Muscle layer of duodenum (tissue), 2 donors: ENCODE data around the gene MRTFB.

ENCODE experiments used
- H3K27ac ChIP-seq: one replicate; pipeline ENCODE4 v1.7.0; 2013; ENCODE audit warnings: mild to moderate bottlenecking, low read length
- H3K27me3 ChIP-seq: one replicate; pipeline ENCODE4 v1.7.0; 2013; ENCODE audit warnings: low read depth, mild to moderate bottlenecking, control low read depth, low read length
- H3K36me3 ChIP-seq, 2 donors: one replicate each; pipeline ENCODE4 v1.7.0; 2013; ENCODE audit warnings: low read length in 2 of 2, control low read depth in 1 of 2, mild to moderate bottlenecking in 1 of 2; ENCODE audit not compliant: insufficient read depth in 2 of 2, control insufficient read depth in 1 of 2
- H3K4me1 ChIP-seq, 2 donors: one replicate each; pipeline ENCODE4 v1.7.0; 2013; ENCODE audit warnings: low read length in 2 of 2, mild to moderate bottlenecking in 2 of 2, control low read depth in 1 of 2, moderate library complexity in 1 of 2; ENCODE audit not compliant: insufficient read depth in 2 of 2, control insufficient read depth in 1 of 2
- H3K4me3 ChIP-seq, 2 donors: one replicate each; pipeline ENCODE4 v1.7.0; 2013; ENCODE audit warnings: low read length in 2 of 2, low read depth in 1 of 2, mild to moderate bottlenecking in 1 of 2
- H3K9me3 ChIP-seq, 2 donors: one replicate each; pipeline ENCODE4 v1.7.0; 2013; ENCODE audit warnings: low read length in 2 of 2, control low read depth in 1 of 2, mild to moderate bottlenecking in 1 of 2; ENCODE audit not compliant: control insufficient read depth in 1 of 2
- donor health status: healthy.

Gene MRTFB

DNA sequence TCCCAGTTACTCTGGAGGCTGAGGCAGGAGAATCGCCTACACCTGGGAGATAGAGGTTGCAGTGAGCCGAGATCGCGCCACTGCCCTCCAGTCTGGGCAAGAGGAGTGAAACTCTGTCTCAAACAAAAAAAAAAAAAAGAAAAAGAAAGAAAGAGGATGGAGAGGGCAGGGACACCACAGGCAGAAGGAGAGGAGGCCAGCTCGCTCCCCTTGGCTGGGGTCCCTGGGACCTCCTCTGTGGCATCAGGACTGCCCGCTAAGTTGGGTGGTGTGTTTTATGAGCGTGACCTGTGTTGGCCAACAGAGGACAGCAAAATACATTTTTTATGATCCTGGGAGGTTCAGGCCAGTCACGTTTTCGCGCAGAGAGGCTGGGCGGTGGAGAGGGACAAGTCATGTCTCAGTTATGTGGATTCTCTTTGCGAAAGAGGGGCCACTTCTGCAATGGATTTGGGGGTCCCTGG, 229.6 kb downstream of the MRTFB start:
- Histone ChIP-seq H3K27me3 (no peaks in the 10 kb centered on the region), H3K4me1 (peaks cover 4 to 7% of the 10 kb centered on the region in 2 donors), H3K36me3 (no peaks in the 10 kb centered on the region), H3K27ac (no peak overlapping the region), H3K9me3 (no peaks in the 10 kb centered on the region), H3K4me3 (peak overlapping the region; percentile 52 to 56)

DNA sequence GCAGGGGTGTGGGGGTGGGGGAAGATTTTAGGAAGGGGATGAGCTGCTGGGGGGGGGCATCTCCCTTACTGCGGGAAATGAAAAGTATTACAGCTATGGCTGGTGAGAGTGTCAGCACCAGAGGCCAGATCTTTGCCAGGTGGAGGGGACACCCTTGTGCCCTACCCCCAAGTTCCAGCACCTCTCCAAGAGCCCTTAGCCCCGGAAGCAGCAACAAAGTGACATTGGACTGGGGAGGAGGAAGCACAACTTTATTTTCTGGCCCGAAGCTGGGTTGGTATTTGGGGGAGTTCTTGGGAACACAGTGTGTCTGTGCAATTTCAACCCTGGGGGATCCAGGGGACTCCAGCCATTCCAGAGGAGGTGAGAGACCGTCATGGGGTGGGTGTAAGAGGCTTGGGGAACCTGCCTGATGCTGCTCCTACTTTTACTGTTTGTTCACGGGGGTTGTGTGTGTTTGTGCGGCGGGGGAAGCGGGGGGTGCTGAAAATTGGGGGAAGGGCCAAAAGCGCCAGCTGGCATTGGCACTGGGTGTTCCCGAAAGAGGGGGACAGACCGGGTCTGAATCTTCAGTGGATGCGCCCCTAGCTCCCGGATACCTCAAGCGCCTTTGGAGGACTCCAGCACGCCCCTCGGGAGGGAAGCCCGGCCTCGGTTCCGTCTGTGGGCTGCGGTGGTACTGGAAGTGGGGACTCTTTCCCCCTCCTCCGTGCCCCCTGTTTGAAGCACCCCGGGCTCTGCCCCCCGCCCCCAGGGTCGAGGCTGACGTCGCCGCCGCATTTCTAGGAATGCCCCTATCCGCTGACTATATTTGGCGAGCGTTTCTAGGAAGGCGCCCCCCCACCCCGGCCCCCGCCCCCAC, 230.3 kb downstream of the MRTFB start:
- no peaks in the 10 kb centered on the region for H3K36me3 ChIP-seq
- H3K27ac ChIP-seq: no peak overlapping the region

DNA sequence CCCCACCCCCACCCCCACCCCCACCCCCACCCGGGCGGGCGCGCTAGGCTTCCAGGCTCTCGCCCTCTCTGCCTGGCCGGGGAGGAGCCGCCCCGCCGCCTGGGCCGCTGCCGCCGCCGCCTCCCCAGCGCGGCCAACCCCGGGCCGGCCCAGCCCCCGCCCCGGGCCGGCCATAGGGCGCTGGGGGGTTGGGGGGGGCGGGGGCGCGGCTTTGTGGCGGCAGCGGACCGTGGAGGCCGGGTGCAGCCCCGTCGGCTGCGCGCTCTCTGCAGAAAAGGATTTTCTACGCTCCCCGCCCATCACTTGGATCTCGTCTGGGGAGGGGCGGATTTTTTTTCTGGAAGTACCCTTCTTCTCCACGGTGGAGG, 230.9 kb downstream of the MRTFB start:
- no peaks in the 10 kb centered on the region for H3K27me3 ChIP-seq

More for the DNA sequence above, 230.3 kb downstream of the MRTFB start:
- Histone ChIP-seq H3K9me3 (no peaks in the 10 kb centered on the region), H3K4me3 (peak overlapping the region; percentile 52 to 56), H3K4me1 (peaks cover 4 to 7% of the 10 kb centered on the region in 2 donors), H3K27me3 (no peaks in the 10 kb centered on the region)

DNA sequence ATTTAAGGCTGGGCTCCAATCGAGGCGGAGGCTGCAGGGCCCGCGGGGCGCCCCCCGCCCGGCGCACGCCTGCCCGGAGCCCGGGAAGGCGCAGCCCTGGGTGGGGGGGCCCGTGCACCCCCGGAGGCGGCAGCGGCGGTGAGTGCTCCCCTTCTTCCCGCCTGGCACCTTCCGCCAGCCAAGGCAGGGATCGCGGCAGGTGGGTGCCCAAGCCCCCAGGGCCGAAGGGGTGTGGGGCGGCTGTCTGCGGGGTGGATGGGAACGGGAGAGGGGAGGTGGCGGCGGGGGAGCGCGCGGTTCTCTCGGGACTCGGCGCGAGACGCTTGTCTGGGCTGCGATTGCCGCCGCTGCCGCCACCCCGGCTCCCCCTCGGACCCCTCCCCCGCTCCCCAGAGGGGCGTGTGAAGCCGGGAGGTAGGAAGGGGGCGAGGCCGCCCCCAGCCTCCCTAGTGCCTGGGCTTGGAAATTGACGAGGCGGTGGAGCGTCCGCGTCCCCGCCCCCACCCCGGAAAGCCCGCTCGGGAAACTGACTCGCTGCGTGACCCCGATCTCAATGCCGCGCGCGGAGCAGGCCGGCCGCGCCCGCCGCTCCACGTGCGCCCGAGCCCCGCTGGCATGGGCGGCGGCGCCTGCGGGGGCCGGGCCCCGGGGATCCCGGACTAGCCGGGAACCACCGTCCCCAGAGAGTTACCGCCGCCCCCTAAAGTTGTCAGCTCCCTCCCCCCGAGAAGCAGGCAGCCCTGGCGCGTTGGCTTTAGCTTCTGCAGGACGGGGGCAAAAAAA, 231.5 kb downstream of the MRTFB start:
- peak overlapping the region; percentile 67 to 93 for H3K4me3 ChIP-seq
- peaks cover 4 to 18% of the 10 kb centered on the region in 2 donors for H3K4me1 ChIP-seq
- H3K9me3 ChIP-seq: no peaks in the 10 kb centered on the region
- no peak overlapping the region for H3K27ac ChIP-seq
- H3K27me3 ChIP-seq: no peaks in the 10 kb centered on the region
- H3K36me3 ChIP-seq: no peaks in the 10 kb centered on the region

More for the DNA sequence above, 230.9 kb downstream of the MRTFB start:
- Histone ChIP-seq H3K4me1 (peaks cover 4 to 12% of the 10 kb centered on the region in 2 donors), H3K27ac (no peak overlapping the region), H3K9me3 (no peaks in the 10 kb centered on the region), H3K36me3 (no peaks in the 10 kb centered on the region), H3K4me3 (peak overlapping the region; percentile 44 to 93)

DNA sequence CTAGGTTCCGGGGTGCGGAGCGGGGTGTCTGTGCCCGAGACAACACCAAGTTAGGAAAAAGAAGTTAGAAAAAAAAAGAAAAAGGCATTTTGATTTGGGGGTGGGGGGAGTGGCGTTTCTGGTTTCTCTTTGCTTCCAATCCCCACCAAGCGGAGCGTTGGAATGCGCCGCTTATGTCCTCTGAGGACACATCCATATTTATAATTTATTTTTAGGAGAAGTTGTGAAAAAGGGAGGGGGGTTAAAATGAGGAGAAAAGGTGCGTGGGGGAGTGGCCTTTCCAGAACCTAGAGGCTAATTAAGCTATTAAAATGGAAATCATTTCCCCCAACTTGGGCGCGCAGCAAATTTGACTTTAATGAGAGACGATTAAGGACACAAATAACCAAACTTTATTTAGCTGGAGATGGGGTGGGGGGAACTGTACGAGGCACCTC, 232.1 kb downstream of the MRTFB start:
- Histone ChIP-seq H3K36me3 (no peaks in the 10 kb centered on the region), H3K9me3 (no peaks in the 10 kb centered on the region), H3K27me3 (no peaks in the 10 kb centered on the region), H3K4me1 (peaks cover 4 to 23% of the 10 kb centered on the region in 2 donors), H3K4me3 (peak overlapping the region; percentile 67 to 93), H3K27ac (peak overlapping the region; percentile 45)

DNA sequence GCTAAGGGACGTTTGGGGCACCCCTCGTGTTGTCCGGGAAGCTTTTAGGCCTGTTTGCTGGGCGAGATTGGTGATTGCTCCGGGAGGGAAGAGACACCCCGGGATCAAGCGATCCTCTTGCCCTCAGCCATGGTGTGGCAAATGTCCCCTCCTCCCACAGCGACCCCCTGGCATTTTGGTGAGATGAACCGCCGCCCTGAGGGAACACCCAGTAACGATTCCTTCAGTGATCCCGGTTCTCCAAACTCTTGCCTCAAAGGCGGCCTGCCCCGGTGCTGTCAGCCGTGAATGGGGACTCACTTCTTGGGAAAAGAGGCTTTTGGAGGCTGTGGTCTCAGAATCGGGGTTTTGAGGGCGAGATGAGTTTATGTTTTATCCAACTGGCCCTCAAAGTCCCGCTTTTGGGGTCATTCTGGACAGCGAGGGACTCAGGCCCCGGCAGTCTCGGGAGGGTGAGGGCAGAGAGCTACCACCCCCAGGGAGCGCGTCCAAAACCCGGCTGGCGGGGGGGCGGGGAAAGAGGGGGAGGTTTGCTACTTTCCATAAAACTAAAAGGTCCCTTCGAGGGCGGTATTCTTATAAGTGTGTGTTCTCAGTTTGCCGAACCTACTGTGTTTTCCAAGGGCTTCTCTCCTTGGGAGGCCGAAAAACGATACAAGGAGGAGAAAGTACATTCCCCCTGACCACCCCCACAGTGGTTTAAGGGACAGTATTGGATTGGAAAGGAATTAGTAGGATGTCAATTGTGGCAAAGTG, 232.7 kb downstream of the MRTFB start:
- Histone ChIP-seq H3K4me1 (peaks cover 4 to 27% of the 10 kb centered on the region in 2 donors), H3K9me3 (no peaks in the 10 kb centered on the region), H3K27ac (peak overlapping the region; percentile 45), H3K36me3 (no peaks in the 10 kb centered on the region), H3K27me3 (no peaks in the 10 kb centered on the region), H3K4me3 (peak overlapping the region; percentile 67 to 93)

DNA sequence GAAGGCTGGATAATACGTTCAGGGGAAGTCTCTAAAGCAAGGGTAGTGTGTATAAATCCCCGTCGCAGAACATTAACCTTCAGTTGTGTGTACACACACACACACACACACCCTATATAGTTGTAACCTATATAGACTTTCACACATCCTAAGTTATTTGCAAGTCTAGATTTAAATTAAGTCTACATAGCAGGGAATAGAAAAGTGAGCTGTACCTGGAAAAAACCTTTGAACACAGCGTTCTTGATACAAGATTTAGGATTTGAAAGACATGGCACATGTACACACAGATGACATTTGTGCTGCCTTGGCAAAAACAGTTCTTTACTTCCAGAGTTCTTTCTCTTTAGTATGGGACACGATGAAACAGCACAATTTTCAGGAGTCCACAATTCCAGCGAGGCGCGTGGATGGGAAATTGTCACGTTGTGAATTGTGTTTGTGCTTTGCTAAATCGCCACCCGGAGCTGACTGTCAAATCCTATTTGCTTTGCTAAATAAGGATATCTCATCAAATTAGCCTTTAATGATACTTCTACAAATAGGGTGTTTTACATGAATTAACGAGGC, 233.9 kb downstream of the MRTFB start:
- Histone ChIP-seq H3K4me1 (peaks cover 4 to 33% of the 10 kb centered on the region in 2 donors), H3K36me3 (no peaks in the 10 kb centered on the region), H3K4me3 (no peak overlapping the region), H3K27me3 (no peaks in the 10 kb centered on the region), H3K27ac (no peak overlapping the region), H3K9me3 (no peaks in the 10 kb centered on the region)

DNA sequence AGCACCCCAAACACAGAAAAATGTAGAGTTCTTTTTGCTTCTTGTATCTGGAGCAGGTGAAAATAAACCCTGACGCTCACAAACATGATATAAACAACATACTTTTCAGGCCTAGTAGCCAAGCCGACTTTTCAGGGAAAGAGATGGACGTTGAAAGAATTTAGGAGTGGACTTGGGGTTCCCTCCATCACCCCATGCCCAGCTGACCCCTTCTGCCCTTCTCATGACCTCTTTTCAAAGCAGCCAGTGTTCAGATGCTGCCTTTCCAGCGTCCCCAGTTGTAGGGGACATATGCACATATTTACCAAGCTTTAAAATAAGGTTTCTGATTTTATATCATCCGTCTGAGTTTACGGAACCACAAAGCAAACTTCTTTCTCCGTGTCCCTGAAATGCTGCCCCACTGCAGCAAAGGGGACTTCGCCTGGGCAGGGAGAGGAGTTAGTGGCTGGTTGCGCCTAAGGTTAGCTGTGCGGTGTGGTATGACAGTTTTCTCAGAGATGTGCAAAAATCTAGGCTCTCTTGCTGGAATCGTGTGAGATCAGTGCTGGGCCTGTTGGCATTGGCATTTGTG, 235.5 kb downstream of the MRTFB start:
- H3K9me3 ChIP-seq: no peaks in the 10 kb centered on the region
- peaks cover 0 to 41% of the 10 kb centered on the region in 2 donors for H3K4me1 ChIP-seq
- no peaks in the 10 kb centered on the region for H3K36me3 ChIP-seq
- H3K4me3 ChIP-seq: no peak overlapping the region
- H3K27me3 ChIP-seq: no peaks in the 10 kb centered on the region
- H3K27ac ChIP-seq: no peak overlapping the region

DNA sequence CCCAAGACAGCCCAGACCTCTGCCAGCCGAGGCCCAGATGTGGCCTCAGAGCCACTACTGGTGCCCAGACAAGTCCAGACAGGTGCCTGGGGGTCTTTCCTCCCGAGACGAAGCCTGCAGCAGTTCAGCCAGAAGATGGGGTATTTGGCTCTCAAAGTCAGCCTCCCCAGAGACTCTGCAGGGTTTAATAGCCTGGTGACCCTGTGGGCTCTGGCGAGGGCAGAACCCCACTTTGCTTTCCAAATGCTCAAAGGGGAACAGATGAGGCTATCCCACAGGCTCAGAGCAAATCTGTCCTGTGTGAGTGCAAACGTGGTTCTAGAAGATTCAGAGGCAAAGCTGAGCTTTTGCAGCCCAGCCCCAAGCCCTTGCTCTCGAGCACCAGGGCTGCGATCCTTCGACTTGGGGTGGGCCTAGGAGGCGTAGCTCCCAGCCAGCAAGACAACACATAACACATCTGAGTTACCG, 236.0 kb downstream of the MRTFB start:
- no peaks in the 10 kb centered on the region for H3K36me3 ChIP-seq
- H3K27me3 ChIP-seq: no peaks in the 10 kb centered on the region
- H3K27ac ChIP-seq: no peak overlapping the region
- H3K4me1 ChIP-seq: peaks cover 0 to 41% of the 10 kb centered on the region in 2 donors
- H3K4me3 ChIP-seq: no peak overlapping the region
- H3K9me3 ChIP-seq: no peaks in the 10 kb centered on the region

DNA sequence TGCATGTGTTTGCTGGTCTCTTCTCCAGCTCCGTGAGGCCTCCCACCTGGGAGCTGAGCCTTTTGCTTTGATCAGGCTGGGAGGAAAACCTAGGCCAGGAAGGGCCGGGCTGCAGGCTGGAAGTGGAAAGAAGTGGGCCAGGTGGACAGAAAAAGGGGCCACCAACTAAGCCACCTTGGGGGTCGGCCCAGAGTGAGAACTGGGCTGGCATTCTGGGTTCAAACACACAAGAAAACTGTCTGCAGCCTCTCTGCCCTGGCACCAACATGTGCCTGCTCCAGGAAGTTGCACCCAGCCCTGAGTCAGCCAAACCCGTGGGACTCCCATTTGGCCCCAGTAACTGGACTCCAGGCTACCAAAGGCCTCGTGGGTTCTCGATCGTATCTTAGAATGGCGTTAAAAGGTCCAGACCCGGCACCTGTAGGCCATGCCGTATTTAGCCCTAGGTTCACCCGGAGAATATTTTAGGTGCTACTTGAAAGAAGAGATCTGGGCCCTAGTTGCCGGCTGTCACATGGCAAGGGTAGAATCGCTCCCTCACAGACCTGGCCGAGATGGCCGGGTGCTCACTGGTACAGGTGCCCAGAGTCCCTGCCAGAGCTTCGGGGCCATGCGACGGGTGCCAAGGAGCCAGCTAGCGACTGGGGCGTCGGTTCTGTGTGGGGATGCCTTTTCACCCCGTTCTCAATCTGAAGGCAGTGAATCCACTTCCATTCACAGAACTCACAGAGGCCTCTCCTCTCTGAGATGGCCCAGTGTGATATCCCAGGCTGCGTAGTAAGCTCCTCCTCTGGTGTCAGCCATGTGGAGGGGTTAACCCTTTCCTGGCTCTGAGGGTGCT, 236.6 kb downstream of the MRTFB start:
- H3K4me1 ChIP-seq: peaks cover 0 to 38% of the 10 kb centered on the region in 2 donors
- H3K9me3 ChIP-seq: no peaks in the 10 kb centered on the region
- H3K27ac ChIP-seq: no peak overlapping the region
- H3K27me3 ChIP-seq: no peaks in the 10 kb centered on the region
- no peak overlapping the region for H3K4me3 ChIP-seq
- H3K36me3 ChIP-seq: no peaks in the 10 kb centered on the region
